NOMO-1 treated with DMSO at 0.1 percent for 48 hours (cell line): Measurements from ENCODE around the gene TENM3.

ENCODE experiments used
- DNase-seq: peaks from one replicate; lab custom pipeline; 2025; ENCODE audit not compliant: unreplicated experiment; lab: John Stamatoyannopoulos, UW

The TENM3 gene

GRCh38 chr4:182448281-182449151 is 205.3 kb downstream of the TENM3 start:
- DNase-seq: no peak

GRCh38 chr4:182449186-182449929 is 206.2 kb downstream of the TENM3 start:
- no peak for DNase-seq

GRCh38 chr4:182449930-182450439 is 206.8 kb downstream of the TENM3 start:
- no peak for DNase-seq

- DNase-seq: no peak
Measured at GRCh38 chr4:182451441-182451840, 208.2 kb downstream of the TENM3 start.

GRCh38 chr4:182453830-182454229 is 210.6 kb downstream of the TENM3 start:
- DNase-seq: no peak

GRCh38 chr4:182454440-182455013 is 211.3 kb downstream of the TENM3 start:
- DNase-seq: no peak

- no peak for DNase-seq
Measured at GRCh38 chr4:182465114-182465513, 221.9 kb downstream of the TENM3 start.

GRCh38 chr4:182465979-182466378 is 222.8 kb downstream of the TENM3 start:
- no peak for DNase-seq

GRCh38 chr4:182470215-182470614 is 227.0 kb downstream of the TENM3 start:
- DNase-seq: no peak

- DNase-seq: no peak
Measured at GRCh38 chr4:182475539-182475938, 232.3 kb downstream of the TENM3 start.

GRCh38 chr4:182478475-182478874 is 235.3 kb downstream of the TENM3 start:
- peak; percentile 41 for DNase-seq

- no peak for DNase-seq
Measured at GRCh38 chr4:182483685-182484084, 240.5 kb downstream of the TENM3 start.

- no peak for DNase-seq
Measured at GRCh38 chr4:182486881-182487280, 243.7 kb downstream of the TENM3 start.

GRCh38 chr4:182488896-182489295 is 245.7 kb downstream of the TENM3 start:
- no peak for DNase-seq

GRCh38 chr4:182489607-182490006 is 246.4 kb downstream of the TENM3 start:
- no peak for DNase-seq

- no peak for DNase-seq
Measured at GRCh38 chr4:182491719-182492118, 248.5 kb downstream of the TENM3 start.

GRCh38 chr4:182492423-182492822 is 249.2 kb downstream of the TENM3 start:
- DNase-seq: no peak

GRCh38 chr4:182493377-182493776 is 250.2 kb downstream of the TENM3 start:
- DNase-seq: no peak

GRCh38 chr4:182494103-182494502 is 250.9 kb downstream of the TENM3 start:
- DNase-seq: no peak

- no peak for DNase-seq
Measured at GRCh38 chr4:182495031-182495430, 251.8 kb downstream of the TENM3 start.

GRCh38 chr4:182495645-182496385 is 252.6 kb downstream of the TENM3 start:
- DNase-seq: no peak
